ENCODE data around the gene UVRAG. TPM values are rescaled to one million over a fixed set of nuclear protein-coding genes. Genes with fewer than 3 reads are reported as not detected.

UVRAG gene
- total RNA-seq, 1 experiment from 2014 or later: 31.3 TPM

- Mint-ChIP-seq H3K36me3 (ENCODE audit: insufficient read depth, unreplicated experiment) (no peaks in the 10 kb centered on the region), H3K27me3 (ENCODE audit: insufficient read depth, unreplicated experiment) (no peaks in the 10 kb centered on the region), H3K9me3 (ENCODE audit: unreplicated experiment) (no peaks in the 10 kb centered on the region), H3K27ac (ENCODE audit: unreplicated experiment) (no peak overlapping the region), H3K4me1 (ENCODE audit: low read depth, unreplicated experiment) (no peaks in the 10 kb centered on the region), H3K4me3 (ENCODE audit: unreplicated experiment) (no peak overlapping the region)
- intact Hi-C loops (cut with micrococcal nuclease; ENCODE audit: unreplicated experiment): no loop called here
- H3K27me3 ChIP-seq (replicated peaks; ENCODE audit: control insufficient read depth, insufficient read depth, low read length): no peaks in the 10 kb centered on the region
- no peaks in the 10 kb centered on the region for H3K9me3 ChIP-seq
- no peak for DNase-seq
- BruUV-seq (replicated peaks): no TSS peak
- ChIA-PET CTCF (no interaction called here), POLR2A (no interaction called here)
- H3K4me3 ChIP-seq (ENCODE audit: low read depth, low read length): no peak overlapping the region
- no peaks in the 10 kb centered on the region for H3K4me1 ChIP-seq
- TF ChIP-seq, protein P1, sequence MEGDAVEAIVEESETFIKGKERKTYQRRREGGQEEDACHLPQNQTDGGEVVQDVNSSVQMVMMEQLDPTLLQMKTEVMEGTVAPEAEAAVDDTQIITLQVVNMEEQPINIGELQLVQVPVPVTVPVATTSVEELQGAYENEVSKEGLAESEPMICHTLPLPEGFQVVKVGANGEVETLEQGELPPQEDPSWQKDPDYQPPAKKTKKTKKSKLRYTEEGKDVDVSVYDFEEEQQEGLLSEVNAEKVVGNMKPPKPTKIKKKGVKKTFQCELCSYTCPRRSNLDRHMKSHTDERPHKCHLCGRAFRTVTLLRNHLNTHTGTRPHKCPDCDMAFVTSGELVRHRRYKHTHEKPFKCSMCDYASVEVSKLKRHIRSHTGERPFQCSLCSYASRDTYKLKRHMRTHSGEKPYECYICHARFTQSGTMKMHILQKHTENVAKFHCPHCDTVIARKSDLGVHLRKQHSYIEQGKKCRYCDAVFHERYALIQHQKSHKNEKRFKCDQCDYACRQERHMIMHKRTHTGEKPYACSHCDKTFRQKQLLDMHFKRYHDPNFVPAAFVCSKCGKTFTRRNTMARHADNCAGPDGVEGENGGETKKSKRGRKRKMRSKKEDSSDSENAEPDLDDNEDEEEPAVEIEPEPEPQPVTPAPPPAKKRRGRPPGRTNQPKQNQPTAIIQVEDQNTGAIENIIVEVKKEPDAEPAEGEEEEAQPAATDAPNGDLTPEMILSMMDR (IDR thresholded peaks at IDR 0.05; ENCODE audit: insufficient read depth in 1 of 2, low read depth in 1 of 2, low read length in 1 of 2, severe bottlenecking in 1 of 2, unreplicated experiment in 1 of 2): no peak
- H3K36me3 ChIP-seq (ENCODE audit: control insufficient read depth, insufficient read depth, low read length): no peaks in the 10 kb centered on the region
Observed at GRCh38 chr11:76176463-76176862, 361.5 kb downstream of the UVRAG start.

GRCh38 chr11:76177250-76177686, 362.3 kb downstream of the UVRAG start:
- no peaks in the 10 kb centered on the region for H3K27me3 ChIP-seq (replicated peaks; ENCODE audit: control insufficient read depth, insufficient read depth, low read length)
- intact Hi-C loops (cut with micrococcal nuclease; ENCODE audit: unreplicated experiment): no loop called here
- H3K27me3 Mint-ChIP-seq (ENCODE audit: insufficient read depth, unreplicated experiment): no peaks in the 10 kb centered on the region
- CTCF ChIA-PET: no interaction called here
- no peaks in the 10 kb centered on the region for H3K36me3 Mint-ChIP-seq (ENCODE audit: insufficient read depth, unreplicated experiment)
- DNase-seq: no peak
- no peaks in the 10 kb centered on the region for H3K4me1 ChIP-seq
- BruUV-seq (replicated peaks): no TSS peak
- no peaks in the 10 kb centered on the region for H3K4me1 Mint-ChIP-seq (ENCODE audit: low read depth, unreplicated experiment)
- no peak overlapping the region for H3K4me3 Mint-ChIP-seq (ENCODE audit: unreplicated experiment)
- POLR2A ChIA-PET: no interaction called here
- no peaks in the 10 kb centered on the region for H3K9me3 ChIP-seq
- TF ChIP-seq, protein P1 (IDR thresholded peaks at IDR 0.05; ENCODE audit: insufficient read depth in 1 of 2, low read depth in 1 of 2, low read length in 1 of 2, severe bottlenecking in 1 of 2, unreplicated experiment in 1 of 2): no peak
- no peak overlapping the region for H3K27ac Mint-ChIP-seq (ENCODE audit: unreplicated experiment)
- no peak overlapping the region for H3K4me3 ChIP-seq (ENCODE audit: low read depth, low read length)
- no peaks in the 10 kb centered on the region for H3K9me3 Mint-ChIP-seq (ENCODE audit: unreplicated experiment)
- H3K36me3 ChIP-seq (ENCODE audit: control insufficient read depth, insufficient read depth, low read length): no peaks in the 10 kb centered on the region

GRCh38 chr11:76179147-76179546, 364.1 kb downstream of the UVRAG start:
- ChIA-PET POLR2A (no interaction called here), CTCF (no interaction called here)
- intact Hi-C loops (cut with micrococcal nuclease; ENCODE audit: unreplicated experiment): no loop called here
- TF ChIP-seq, protein P1 (IDR thresholded peaks at IDR 0.05; ENCODE audit: insufficient read depth in 1 of 2, low read depth in 1 of 2, low read length in 1 of 2, severe bottlenecking in 1 of 2, unreplicated experiment in 1 of 2): no peak
- Mint-ChIP-seq H3K27me3 (ENCODE audit: insufficient read depth, unreplicated experiment) (no peaks in the 10 kb centered on the region), H3K27ac (ENCODE audit: unreplicated experiment) (peak overlapping the region; percentile 8), H3K4me3 (ENCODE audit: unreplicated experiment) (no peak overlapping the region), H3K4me1 (ENCODE audit: low read depth, unreplicated experiment) (no peaks in the 10 kb centered on the region), H3K36me3 (ENCODE audit: insufficient read depth, unreplicated experiment) (no peaks in the 10 kb centered on the region), H3K9me3 (ENCODE audit: unreplicated experiment) (no peaks in the 10 kb centered on the region)
- no peaks in the 10 kb centered on the region for H3K36me3 ChIP-seq (ENCODE audit: control insufficient read depth, insufficient read depth, low read length)
- BruUV-seq (replicated peaks): no TSS peak
- H3K4me1 ChIP-seq: no peaks in the 10 kb centered on the region
- no peaks in the 10 kb centered on the region for H3K27me3 ChIP-seq (replicated peaks; ENCODE audit: control insufficient read depth, insufficient read depth, low read length)
- no peak for DNase-seq
- H3K9me3 ChIP-seq: no peaks in the 10 kb centered on the region
- no peak overlapping the region for H3K4me3 ChIP-seq (ENCODE audit: low read depth, low read length)

Measured in Caco-2 (cell line).